Common myeloid progenitor, CD34-positive (primary cell): ENCODE data around the gene WWC1.

Source experiments
- CTCF ChIA-PET: fragments of 350-600 bp; sonication (Branson Sonifier 250); formaldehyde crosslinking; loops from one replicate; lab custom pipeline; 2021; ENCODE audit warnings: antibody characterized with exemption; lab: Charles Lee
- POLR2A ChIA-PET: fragments of 350-600 bp; sonication (Branson Sonifier 250); formaldehyde crosslinking; loops from one replicate; lab custom pipeline; 2021; ENCODE audit warnings: antibody characterized with exemption; lab: Charles Lee
- DNase-seq, 3 donors: peaks; one replicate each; pipeline versions ENCODE4 v3.0.0 to v3.0.0-alpha.2; 2013
- H3K27ac ChIP-seq, 2 experiments: 1 replicate in 1 of 2; 2 replicates in 1 of 2; pipeline ENCODE4 v1.7.0; 2013; ENCODE audit warnings: inconsistent platforms in 2 of 2, low read length in 2 of 2, mild to moderate bottlenecking in 2 of 2, low read depth in 1 of 2, moderate library complexity in 1 of 2; ENCODE audit not compliant: severe bottlenecking in 2 of 2, insufficient read depth in 1 of 2, poor library complexity in 1 of 2
- H3K27me3 ChIP-seq, 5 experiments: replicated peaks in 2 of 5; 1 replicate in 3 of 5; 2 replicates in 2 of 5; pipeline versions ENCODE4 v1.6.1 to v1.7.0; 2013; ENCODE audit warnings: low read length in 4 of 5, mild to moderate bottlenecking in 2 of 5, moderate library complexity in 2 of 5, inconsistent platforms in 1 of 5; ENCODE audit not compliant: insufficient read depth in 5 of 5, control insufficient read depth in 4 of 5
- H3K36me3 ChIP-seq, 4 experiments: 1 replicate in 2 of 4; 2 replicates in 2 of 4; pipeline versions ENCODE4 v1.6.1 to v1.7.0; 2013; ENCODE audit warnings: low read length in 3 of 4, control low read depth in 1 of 4, mild to moderate bottlenecking in 1 of 4; ENCODE audit not compliant: control insufficient read depth in 4 of 4, insufficient read depth in 4 of 4
- H3K4me1 ChIP-seq, 4 experiments: 1 replicate in 3 of 4; 2 replicates in 1 of 4; pipeline versions ENCODE4 v1.6.1 to v1.7.1; 2013; ENCODE audit warnings: low read length in 3 of 4, mild to moderate bottlenecking in 3 of 4, control low read depth in 1 of 4, inconsistent platforms in 1 of 4, moderate library complexity in 1 of 4; ENCODE audit not compliant: control insufficient read depth in 4 of 4, insufficient read depth in 4 of 4; ENCODE audit errors: control extremely low read depth in 1 of 4
- H3K4me3 ChIP-seq, 7 experiments: 1 replicate in 4 of 7; 2 replicates in 3 of 7; pipeline versions ENCODE4 v1.5.1 to v1.7.0; 2013; ENCODE audit warnings: mild to moderate bottlenecking in 7 of 7, low read length in 6 of 7, moderate library complexity in 6 of 7, inconsistent platforms in 2 of 7, low read depth in 2 of 7, control low read depth in 1 of 7; ENCODE audit not compliant: insufficient read depth in 4 of 7, control insufficient read depth in 1 of 7; ENCODE audit errors: extremely low read depth in 1 of 7
- H3K9me3 ChIP-seq, 5 experiments: 1 replicate in 4 of 5; 2 replicates in 1 of 5; pipeline versions ENCODE4 v1.6.1 to v1.7.1; 2013; ENCODE audit warnings: low read length in 4 of 5, mild to moderate bottlenecking in 2 of 5, inconsistent platforms in 1 of 5, low read depth in 1 of 5, moderate library complexity in 1 of 5; ENCODE audit not compliant: control insufficient read depth in 4 of 5, insufficient read depth in 2 of 5; ENCODE audit errors: control extremely low read depth in 1 of 5
- WGBS: methylation state at CpG from one replicate; pipeline ENCODE4 v1.1.5; 2013; ENCODE audit not compliant: insufficient coverage; 5-methylcytosine and 5-hydroxymethylcytosine counted together

Gene WWC1

DNA sequence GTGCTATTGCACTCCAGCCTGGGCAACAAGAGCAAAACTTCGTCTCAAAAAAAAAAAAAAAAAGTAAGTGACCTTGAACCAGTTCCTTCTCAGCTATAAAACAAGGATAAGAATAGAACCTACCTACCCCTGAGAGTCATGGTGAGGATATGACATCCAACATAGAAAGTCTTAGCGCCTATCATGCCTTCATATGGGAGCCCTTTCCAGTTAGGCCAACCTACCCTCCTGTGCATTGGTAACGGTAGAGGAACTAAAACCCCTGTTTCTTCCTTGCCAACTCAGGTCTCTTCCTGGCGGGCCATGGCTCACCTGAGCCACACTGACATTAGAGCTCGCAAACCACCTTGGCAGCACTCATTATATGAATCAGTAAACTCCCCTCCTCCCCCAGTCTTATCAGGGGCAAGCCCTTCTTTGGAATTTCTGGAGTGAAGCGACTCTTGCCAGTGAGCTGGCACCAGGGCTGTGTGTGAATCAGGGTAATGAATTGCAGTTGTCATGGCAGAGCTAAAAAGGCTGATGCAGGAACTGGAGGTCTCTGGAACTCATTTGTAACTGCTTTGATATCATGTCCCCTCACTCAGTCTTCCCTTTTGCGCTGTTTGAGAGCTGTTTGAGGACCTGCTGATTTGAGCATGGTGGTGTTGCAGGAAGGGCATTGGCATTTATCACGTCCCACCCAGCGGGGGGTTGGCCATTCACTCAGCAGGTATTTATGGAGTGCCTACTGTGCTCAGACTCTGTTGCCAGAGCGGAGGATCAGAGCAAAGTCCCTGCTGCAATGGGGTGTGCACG is 10.3 kb downstream of the WWC1 start:
- H3K27me3 ChIP-seq: peaks cover 0 to 5% (median 0%) of the 10 kb centered on the region in 5 experiments
- no peak overlapping the region for H3K4me3 ChIP-seq
- ChIA-PET POLR2A (interaction anchor here (0.6 kb wide), 1 partner anchor 1897 kb away, joined by 3 read pairs; no protein-coding TSS in a partner anchor), CTCF (no interaction called here)
- no peak for DNase-seq
- H3K9me3 ChIP-seq: no peaks in the 10 kb centered on the region
- 87% methylated on average over 9 of the region's 11 CpGs for WGBS
- no peak overlapping the region for H3K27ac ChIP-seq
- H3K36me3 ChIP-seq: no peaks in the 10 kb centered on the region
- H3K4me1 ChIP-seq: no peaks in the 10 kb centered on the region

DNA sequence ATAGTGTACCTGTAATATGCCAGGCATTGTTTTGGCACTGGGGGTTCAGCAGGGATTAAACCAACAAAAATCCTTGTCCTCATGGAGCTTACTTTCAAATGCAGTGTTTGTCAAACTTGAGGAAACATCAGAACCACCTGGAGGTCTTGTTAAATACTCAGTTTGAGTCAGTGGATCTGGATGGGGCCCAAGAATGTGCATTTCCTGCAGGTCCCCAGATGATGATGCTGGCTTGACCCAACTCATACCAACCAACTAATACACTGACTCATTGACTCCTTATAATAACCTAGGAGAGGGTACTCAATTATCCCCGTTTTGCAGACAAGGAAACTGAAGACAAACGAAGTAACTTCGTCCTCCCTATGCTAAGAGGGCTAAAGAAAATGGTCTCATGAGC is 11.3 kb downstream of the WWC1 start:
- ChIA-PET CTCF (no interaction called here), POLR2A (no interaction called here)
- Histone ChIP-seq H3K36me3 (no peaks in the 10 kb centered on the region), H3K4me1 (no peaks in the 10 kb centered on the region), H3K4me3 (no peak overlapping the region), H3K27ac (no peak overlapping the region), H3K27me3 (peaks cover 0 to 5% (median 0%) of the 10 kb centered on the region in 5 experiments), H3K9me3 (no peaks in the 10 kb centered on the region)
- no peak for DNase-seq
- 100% methylated on average over 3 of the region's 3 CpGs for WGBS

DNA sequence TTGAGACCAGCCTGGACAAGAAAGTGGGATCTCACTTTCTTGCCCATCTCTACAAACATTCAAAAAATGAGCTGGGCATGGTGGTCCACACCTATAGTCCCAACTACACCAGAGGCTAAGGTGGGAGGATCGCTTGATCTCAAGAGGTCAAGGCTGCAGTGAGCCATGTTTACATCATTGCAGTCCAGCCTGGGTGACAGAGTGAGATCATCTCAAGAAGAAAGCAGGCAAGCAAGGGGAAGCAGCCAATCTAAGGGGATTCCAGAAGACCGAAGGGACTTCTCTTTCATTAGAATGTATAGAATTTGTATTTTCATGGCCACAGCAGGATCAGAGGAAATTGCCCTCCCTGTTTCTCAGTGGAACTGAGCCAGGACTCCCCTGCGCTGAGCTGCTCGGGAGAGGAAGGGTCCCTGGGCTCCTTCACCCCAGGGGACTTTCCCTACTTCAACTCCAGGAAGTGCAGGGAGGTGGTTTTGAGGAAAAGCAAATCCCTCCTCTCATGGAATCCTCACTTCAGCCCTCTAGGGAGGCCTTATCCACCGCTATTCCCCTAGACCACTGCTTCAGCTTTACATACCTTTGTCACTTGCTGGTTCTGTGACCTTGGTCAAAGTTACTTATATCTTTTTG is 12.1 kb downstream of the WWC1 start:
- Histone ChIP-seq H3K9me3 (no peaks in the 10 kb centered on the region), H3K27ac (no peak overlapping the region), H3K4me3 (no peak overlapping the region), H3K27me3 (peaks cover 0 to 7% (median 0%) of the 10 kb centered on the region in 5 experiments), H3K36me3 (no peaks in the 10 kb centered on the region), H3K4me1 (no peaks in the 10 kb centered on the region)
- 96% methylated on average over 2 of the region's 5 CpGs for WGBS
- POLR2A ChIA-PET: no interaction called here
- DNase-seq: no peak
- CTCF ChIA-PET: no interaction called here

DNA sequence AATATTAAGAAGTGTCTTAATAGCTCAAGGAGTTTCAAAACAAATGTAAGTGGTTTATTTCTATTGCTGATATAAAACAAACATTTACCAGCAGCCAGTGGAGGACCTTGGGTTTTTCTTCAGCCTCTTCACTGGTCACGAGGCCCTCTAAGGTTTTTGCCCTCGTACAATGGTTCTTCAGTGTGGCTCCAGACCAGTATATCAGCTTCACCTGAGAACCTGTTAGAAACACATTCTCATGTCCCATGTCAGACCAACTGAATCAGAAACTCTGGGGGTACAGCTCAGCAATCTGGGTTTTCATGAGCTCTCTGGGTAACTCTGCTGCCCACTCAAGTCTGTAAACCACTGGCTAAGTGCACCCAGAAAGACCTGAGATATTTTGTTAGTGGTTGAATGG is 12.9 kb downstream of the WWC1 start:
- WGBS: 100% methylated on average over 2 of the region's 2 CpGs
- no peaks in the 10 kb centered on the region for H3K4me1 ChIP-seq
- ChIA-PET CTCF (no interaction called here), POLR2A (no interaction called here)
- H3K4me3 ChIP-seq: no peak overlapping the region
- H3K27ac ChIP-seq: no peak overlapping the region
- no peak for DNase-seq
- H3K27me3 ChIP-seq: peaks cover 0 to 7% (median 0%) of the 10 kb centered on the region in 5 experiments
- H3K36me3 ChIP-seq: no peaks in the 10 kb centered on the region
- H3K9me3 ChIP-seq: no peaks in the 10 kb centered on the region

DNA sequence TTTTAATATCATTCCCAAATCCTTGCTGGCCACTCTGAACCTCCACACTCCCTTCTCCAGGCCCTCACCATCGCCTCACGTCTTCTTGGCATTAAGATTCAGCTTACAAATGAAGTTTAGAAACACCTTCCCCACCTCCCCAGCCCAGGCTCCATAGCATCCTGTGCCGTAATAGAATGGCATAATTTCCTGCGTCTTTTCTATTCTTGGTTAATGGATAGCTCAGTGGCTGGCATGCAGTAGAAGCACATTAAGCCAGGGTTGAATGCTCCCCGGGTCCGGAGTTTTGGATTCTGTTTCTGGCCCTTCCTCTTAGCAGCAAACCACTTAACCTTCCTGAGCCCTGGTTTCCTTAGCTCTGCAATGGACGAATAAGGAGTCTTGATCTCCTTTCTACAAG is 13.8 kb downstream of the WWC1 start:
- Histone ChIP-seq H3K9me3 (no peaks in the 10 kb centered on the region), H3K27me3 (peaks cover 0 to 3% (median 0%) of the 10 kb centered on the region in 5 experiments), H3K4me3 (no peak overlapping the region), H3K27ac (no peak overlapping the region), H3K36me3 (no peaks in the 10 kb centered on the region), H3K4me1 (no peaks in the 10 kb centered on the region)
- no peak for DNase-seq
- ChIA-PET CTCF (interaction anchor here (1.0 kb wide), 1 partner anchor 43 kb away, joined by 3 read pairs; no protein-coding TSS in a partner anchor), POLR2A (no interaction called here)
- 91% methylated on average over 5 of the region's 7 CpGs for WGBS

DNA sequence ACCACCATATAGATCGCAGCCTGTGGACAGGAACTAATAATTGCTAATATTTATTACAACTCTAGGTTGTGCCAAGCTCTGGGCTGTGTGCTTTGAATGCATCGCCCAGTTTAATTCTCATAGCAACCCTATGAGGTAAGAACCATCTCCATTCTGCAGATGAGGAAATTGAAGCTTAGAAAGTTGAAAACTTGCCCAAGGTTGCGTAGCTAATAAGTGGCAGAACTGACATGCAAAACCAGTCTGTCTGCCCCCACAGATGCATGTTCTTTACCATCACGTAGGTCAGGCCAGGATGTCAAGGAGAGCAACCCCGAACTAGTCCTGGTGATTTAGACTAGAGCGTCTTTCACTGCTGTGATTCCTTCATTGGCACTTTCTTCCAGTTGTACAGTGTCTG is 15.6 kb downstream of the WWC1 start:
- ChIA-PET CTCF (interaction anchor here (0.6 kb wide), 1 partner anchor 1208 kb away, joined by 3 read pairs; no protein-coding TSS in a partner anchor), POLR2A (no interaction called here)
- no peak for DNase-seq
- 98% methylated on average over 4 of the region's 6 CpGs for WGBS
- Histone ChIP-seq H3K27ac (no peak overlapping the region), H3K36me3 (no peaks in the 10 kb centered on the region), H3K9me3 (no peaks in the 10 kb centered on the region), H3K27me3 (peaks cover 0 to 3% (median 0%) of the 10 kb centered on the region in 5 experiments), H3K4me3 (no peak overlapping the region), H3K4me1 (no peaks in the 10 kb centered on the region)
